ENCODE data around the gene SCNN1B.

The SCNN1B gene

GRCh38 chr16:23333034-23333579 lies 31.0 kb downstream of the SCNN1B start:
- no peaks in the 10 kb centered on the region for H3K36me3 ChIP-seq (ENCODE audit: control insufficient read depth, insufficient read depth, low read length)
- no peak overlapping the region for H3K4me3 ChIP-seq (ENCODE audit: low read length)
- H3K9ac ChIP-seq (ENCODE audit: low read length) = no peak overlapping the region
- no peaks in the 10 kb centered on the region for H3K27me3 ChIP-seq (ENCODE audit: control insufficient read depth, insufficient read depth, low read length)
- no peak overlapping the region for H3K27ac ChIP-seq (ENCODE audit: low read depth, low read length)
- H3K4me1 ChIP-seq (ENCODE audit: control insufficient read depth, insufficient read depth, low read length) = no peaks in the 10 kb centered on the region

- Histone ChIP-seq H3K4me1 (ENCODE audit: control insufficient read depth, insufficient read depth, low read length) (no peaks in the 10 kb centered on the region), H3K36me3 (ENCODE audit: control insufficient read depth, insufficient read depth, low read length) (no peaks in the 10 kb centered on the region), H3K4me3 (ENCODE audit: low read length) (no peak overlapping the region), H3K27me3 (ENCODE audit: control insufficient read depth, insufficient read depth, low read length) (no peaks in the 10 kb centered on the region), H3K27ac (ENCODE audit: low read depth, low read length) (no peak overlapping the region), H3K9ac (ENCODE audit: low read length) (no peak overlapping the region)
Observed at GRCh38 chr16:23333831-23334456, 31.8 kb downstream of the SCNN1B start.

DNA sequence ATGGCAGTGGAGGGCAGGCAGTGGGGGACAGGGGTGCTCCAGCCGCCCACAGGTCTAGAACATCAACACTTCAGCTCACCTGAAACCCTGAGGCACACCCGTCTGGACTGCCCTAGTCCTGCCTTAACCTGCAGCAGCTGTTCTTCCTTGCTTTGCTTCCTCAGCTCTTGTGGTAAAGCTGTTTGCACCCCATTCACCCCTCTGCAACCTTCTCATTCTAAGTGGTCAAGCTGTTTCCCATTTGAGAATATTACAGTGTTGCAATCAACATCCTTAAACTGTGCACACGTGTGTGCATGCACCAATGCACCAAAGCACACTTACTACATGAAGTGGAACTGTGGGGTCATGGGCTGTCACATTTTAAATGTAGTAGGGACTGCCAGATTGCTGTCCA lies 32.4 kb downstream of the SCNN1B start:
- Histone ChIP-seq H3K27ac (ENCODE audit: low read depth, low read length) (no peak overlapping the region), H3K36me3 (ENCODE audit: control insufficient read depth, insufficient read depth, low read length) (no peaks in the 10 kb centered on the region), H3K27me3 (ENCODE audit: control insufficient read depth, insufficient read depth, low read length) (no peaks in the 10 kb centered on the region), H3K9ac (ENCODE audit: low read length) (no peak overlapping the region), H3K4me1 (ENCODE audit: control insufficient read depth, insufficient read depth, low read length) (no peaks in the 10 kb centered on the region), H3K4me3 (ENCODE audit: low read length) (no peak overlapping the region)

DNA sequence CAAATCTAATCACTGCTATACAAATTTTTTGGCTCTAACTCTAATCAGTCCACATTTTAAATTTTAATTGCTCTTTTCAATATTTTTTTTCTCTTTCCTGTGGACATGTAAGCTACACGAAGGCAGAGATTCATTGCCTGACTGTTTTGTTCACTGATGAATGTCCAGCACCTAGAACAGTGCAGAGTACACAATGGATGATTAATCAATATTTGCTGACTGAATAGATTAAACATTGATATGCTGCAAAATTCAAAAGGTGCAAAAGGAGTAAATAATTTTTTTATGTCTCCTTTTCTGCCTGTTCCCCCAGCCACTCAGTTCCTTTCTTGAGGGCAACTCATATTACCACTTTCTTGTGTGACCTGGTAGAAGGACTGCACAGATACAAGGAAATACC lies 32.8 kb downstream of the SCNN1B start:
- H3K9ac ChIP-seq (ENCODE audit: low read length) = no peak overlapping the region
- no peaks in the 10 kb centered on the region for H3K4me1 ChIP-seq (ENCODE audit: control insufficient read depth, insufficient read depth, low read length)
- H3K27ac ChIP-seq (ENCODE audit: low read depth, low read length) = no peak overlapping the region
- no peaks in the 10 kb centered on the region for H3K27me3 ChIP-seq (ENCODE audit: control insufficient read depth, insufficient read depth, low read length)
- no peak overlapping the region for H3K4me3 ChIP-seq (ENCODE audit: low read length)
- H3K36me3 ChIP-seq (ENCODE audit: control insufficient read depth, insufficient read depth, low read length) = no peaks in the 10 kb centered on the region

DNA sequence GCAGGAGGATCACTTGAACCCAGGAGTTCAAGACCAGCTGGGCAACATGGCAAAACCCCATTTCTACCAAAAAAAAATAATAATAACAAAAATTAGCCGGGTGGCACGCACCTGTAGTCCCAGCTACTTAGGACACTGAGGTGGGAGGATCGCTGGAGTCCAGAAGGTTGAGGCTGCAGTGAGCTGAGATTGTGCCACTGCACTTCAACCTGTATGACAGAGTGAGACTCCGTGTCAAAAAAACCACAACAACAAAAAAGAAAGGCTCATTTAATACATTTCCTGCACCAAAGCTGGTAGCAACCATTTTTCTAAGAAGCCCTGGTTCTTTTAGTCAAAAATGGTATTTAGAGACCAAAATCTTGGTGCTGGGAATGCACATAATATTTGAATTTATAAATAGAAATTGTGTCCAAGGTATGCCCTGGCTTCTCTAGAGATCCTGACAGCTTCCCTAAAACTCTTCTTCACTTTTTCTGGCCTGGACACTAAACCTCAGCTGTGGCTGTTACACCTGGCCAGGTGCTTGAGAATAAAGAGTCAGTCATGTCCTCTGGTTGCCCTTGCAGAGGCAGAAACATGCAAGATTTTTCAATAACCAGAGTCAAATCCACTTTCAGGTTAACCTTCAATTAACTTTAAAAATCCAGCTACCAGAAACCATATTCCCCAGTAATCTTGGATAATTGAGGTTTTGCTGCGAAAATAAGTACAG lies 35.9 kb downstream of the SCNN1B start:
- Histone ChIP-seq H3K4me1 (ENCODE audit: control insufficient read depth, insufficient read depth, low read length) (no peaks in the 10 kb centered on the region), H3K4me3 (ENCODE audit: low read length) (no peak overlapping the region), H3K27me3 (ENCODE audit: control insufficient read depth, insufficient read depth, low read length) (no peaks in the 10 kb centered on the region), H3K9ac (ENCODE audit: low read length) (no peak overlapping the region), H3K27ac (ENCODE audit: low read depth, low read length) (no peak overlapping the region), H3K36me3 (ENCODE audit: control insufficient read depth, insufficient read depth, low read length) (no peaks in the 10 kb centered on the region)

GRCh38 chr16:23339787-23340186 lies 37.7 kb downstream of the SCNN1B start:
- Histone ChIP-seq H3K36me3 (ENCODE audit: control insufficient read depth, insufficient read depth, low read length) (no peaks in the 10 kb centered on the region), H3K4me3 (ENCODE audit: low read length) (no peak overlapping the region), H3K27me3 (ENCODE audit: control insufficient read depth, insufficient read depth, low read length) (no peaks in the 10 kb centered on the region), H3K27ac (ENCODE audit: low read depth, low read length) (no peak overlapping the region), H3K9ac (ENCODE audit: low read length) (no peak overlapping the region), H3K4me1 (ENCODE audit: control insufficient read depth, insufficient read depth, low read length) (no peaks in the 10 kb centered on the region)

DNA sequence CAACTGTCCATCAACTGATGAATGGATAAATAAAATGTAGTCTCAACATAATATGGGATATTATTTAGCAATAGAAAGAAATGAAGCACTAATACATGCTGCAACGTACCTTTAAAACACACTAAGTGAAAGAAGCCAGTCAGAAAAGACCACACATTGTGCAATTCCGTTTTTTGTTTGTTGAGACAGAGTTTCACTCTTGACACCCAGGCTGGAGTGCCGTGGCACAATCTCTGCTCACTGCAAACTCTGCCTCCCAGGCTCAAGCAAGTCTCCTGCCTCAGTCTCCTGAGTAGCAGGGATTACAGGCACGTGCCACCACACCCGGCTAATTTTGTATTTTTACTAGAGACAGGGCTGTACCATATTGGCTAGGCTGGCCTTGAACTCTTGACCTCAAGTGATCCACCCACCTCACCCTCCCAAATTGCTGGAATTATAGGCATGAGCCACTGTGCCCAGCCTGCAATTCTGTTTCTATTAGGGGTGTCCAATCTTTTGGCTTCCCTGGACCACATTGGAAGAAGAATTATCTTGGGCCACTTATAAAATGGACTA lies 40.1 kb downstream of the SCNN1B start:
- Histone ChIP-seq H3K36me3 (ENCODE audit: control insufficient read depth, insufficient read depth, low read length) (no peaks in the 10 kb centered on the region), H3K27ac (ENCODE audit: low read depth, low read length) (no peak overlapping the region), H3K4me1 (ENCODE audit: control insufficient read depth, insufficient read depth, low read length) (no peaks in the 10 kb centered on the region), H3K27me3 (ENCODE audit: control insufficient read depth, insufficient read depth, low read length) (no peaks in the 10 kb centered on the region), H3K9ac (ENCODE audit: low read length) (no peak overlapping the region), H3K4me3 (ENCODE audit: low read length) (no peak overlapping the region)

DNA sequence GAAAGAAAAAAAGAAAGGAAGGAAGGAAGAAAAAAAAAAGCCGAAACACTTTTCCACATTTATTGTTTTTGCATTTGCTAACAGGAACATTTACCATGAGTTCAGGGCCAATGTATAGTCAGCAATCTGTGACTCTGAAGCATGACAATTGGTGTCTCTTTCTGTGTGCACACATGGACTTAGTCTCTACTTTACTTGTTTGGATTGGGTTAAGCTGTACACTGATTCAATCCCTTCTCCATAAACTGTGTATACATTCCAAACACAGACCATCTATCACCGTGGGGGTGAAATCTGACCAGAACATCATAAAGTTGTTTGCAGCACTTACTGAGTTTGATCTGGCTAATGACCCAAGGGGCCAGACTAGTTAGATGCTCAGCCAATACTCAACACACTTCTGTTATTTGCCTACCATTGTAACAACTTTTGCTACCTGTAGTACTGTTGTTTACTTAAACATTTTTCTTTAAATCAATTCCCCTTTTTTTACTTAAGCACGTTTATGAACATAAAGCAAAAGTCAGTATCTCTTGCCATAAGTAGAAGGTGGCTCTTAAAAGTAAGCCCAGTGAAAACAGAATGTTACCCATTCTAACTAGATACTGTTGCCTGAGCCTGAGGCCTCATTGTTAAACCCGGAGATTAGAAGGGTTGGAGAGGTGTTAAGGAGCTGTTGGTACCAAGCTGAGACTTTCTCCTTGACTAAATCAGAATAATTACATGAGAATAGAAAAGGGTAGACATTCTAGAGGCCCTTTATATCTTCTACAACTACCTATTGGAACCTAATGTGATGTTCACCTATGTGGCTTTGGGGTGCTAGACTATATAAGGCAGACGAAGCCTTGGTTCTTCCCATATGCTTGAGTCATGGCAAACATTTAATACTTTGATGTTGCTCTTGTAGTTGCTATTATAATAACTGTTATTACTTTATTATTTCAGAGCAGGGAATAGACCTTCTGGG lies 41.8 kb downstream of the SCNN1B start:
- Histone ChIP-seq H3K36me3 (ENCODE audit: control insufficient read depth, insufficient read depth, low read length) (no peaks in the 10 kb centered on the region), H3K27ac (ENCODE audit: low read depth, low read length) (peak overlapping the region; percentile 59), H3K4me1 (ENCODE audit: control insufficient read depth, insufficient read depth, low read length) (no peaks in the 10 kb centered on the region), H3K4me3 (ENCODE audit: low read length) (no peak overlapping the region), H3K9ac (ENCODE audit: low read length) (no peak overlapping the region), H3K27me3 (ENCODE audit: control insufficient read depth, insufficient read depth, low read length) (no peaks in the 10 kb centered on the region)

DNA sequence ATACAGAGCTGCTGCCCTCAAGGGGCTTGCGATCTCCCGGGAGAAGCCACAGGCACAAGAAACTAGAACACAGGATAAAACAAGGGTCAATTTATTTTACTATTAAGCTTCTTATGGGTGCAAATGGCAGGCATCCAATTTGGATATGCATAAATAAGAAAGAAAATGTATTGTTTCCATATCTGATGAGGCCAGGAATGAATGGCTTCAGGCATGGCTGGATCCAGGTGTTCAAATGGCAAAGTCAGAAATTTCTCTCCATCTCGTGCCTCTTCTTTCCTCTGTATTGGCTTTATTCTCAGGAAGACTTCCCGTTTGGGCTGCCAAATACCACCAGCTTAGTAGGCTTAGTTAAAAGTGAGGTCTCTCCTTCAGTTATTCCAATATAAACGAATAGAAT lies 43.1 kb downstream of the SCNN1B start:
- no peaks in the 10 kb centered on the region for H3K4me1 ChIP-seq (ENCODE audit: control insufficient read depth, insufficient read depth, low read length)
- H3K27ac ChIP-seq (ENCODE audit: low read depth, low read length) = no peak overlapping the region
- H3K27me3 ChIP-seq (ENCODE audit: control insufficient read depth, insufficient read depth, low read length) = no peaks in the 10 kb centered on the region
- no peak overlapping the region for H3K9ac ChIP-seq (ENCODE audit: low read length)
- no peaks in the 10 kb centered on the region for H3K36me3 ChIP-seq (ENCODE audit: control insufficient read depth, insufficient read depth, low read length)
- H3K4me3 ChIP-seq (ENCODE audit: low read length) = no peak overlapping the region

GRCh38 chr16:23348579-23349469 lies 46.7 kb downstream of the SCNN1B start:
- Histone ChIP-seq H3K27ac (ENCODE audit: low read depth, low read length) (no peak overlapping the region), H3K4me1 (ENCODE audit: control insufficient read depth, insufficient read depth, low read length) (no peaks in the 10 kb centered on the region), H3K4me3 (ENCODE audit: low read length) (no peak overlapping the region), H3K36me3 (ENCODE audit: control insufficient read depth, insufficient read depth, low read length) (no peaks in the 10 kb centered on the region), H3K9ac (ENCODE audit: low read length) (no peak overlapping the region), H3K27me3 (ENCODE audit: control insufficient read depth, insufficient read depth, low read length) (no peaks in the 10 kb centered on the region)

DNA sequence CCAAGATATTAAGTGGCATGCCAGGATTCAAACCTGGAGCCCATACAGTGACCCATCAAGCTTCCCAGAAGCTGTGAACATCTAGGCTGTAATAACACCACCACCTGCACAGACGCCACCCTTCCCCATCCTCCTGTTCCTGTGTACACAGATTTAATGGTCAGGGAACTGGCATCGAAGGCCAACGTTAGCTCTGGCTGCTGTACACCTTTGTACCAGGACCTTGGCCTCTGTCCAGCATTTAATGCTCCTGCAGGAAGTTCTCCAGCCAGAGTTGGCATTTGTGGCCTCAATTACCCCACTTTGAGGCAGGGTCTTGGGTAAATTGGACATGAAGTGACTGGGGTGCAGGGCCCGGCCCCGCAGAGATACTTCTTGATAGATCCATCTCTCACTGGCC lies 49.3 kb downstream of the SCNN1B start:
- no peaks in the 10 kb centered on the region for H3K27me3 ChIP-seq (ENCODE audit: control insufficient read depth, insufficient read depth, low read length)
- no peaks in the 10 kb centered on the region for H3K4me1 ChIP-seq (ENCODE audit: control insufficient read depth, insufficient read depth, low read length)
- no peaks in the 10 kb centered on the region for H3K36me3 ChIP-seq (ENCODE audit: control insufficient read depth, insufficient read depth, low read length)
- no peak overlapping the region for H3K27ac ChIP-seq (ENCODE audit: low read depth, low read length)
- H3K4me3 ChIP-seq (ENCODE audit: low read length) = no peak overlapping the region
- H3K9ac ChIP-seq (ENCODE audit: low read length) = no peak overlapping the region

Data from rectal smooth muscle tissue (tissue), 1 donor.